Liver (tissue), 3 donors: ENCODE results near the gene ZNF365.

Source experiments
- EGR1 ChIP-seq, 2 donors: IDR thresholded peaks; 2 replicates each; pipeline ENCODE4 v1.6.1; 2016 to 2018; ENCODE audit warnings: antibody characterized with exemption in 2 of 2, low read depth in 2 of 2
- FOXA1 ChIP-seq: IDR thresholded peaks from 2 replicates; pipeline ENCODE4 v1.6.1; 2016; ENCODE audit warnings: antibody characterized with exemption
- GABPA ChIP-seq, 2 donors: IDR thresholded peaks in 1 of 2; conservative IDR thresholded peaks in 1 of 2; 2 replicates each; pipeline ENCODE4 v1.6.1; 2016; ENCODE audit warnings: antibody characterized with exemption in 2 of 2, mild to moderate bottlenecking in 1 of 2, moderate library complexity in 1 of 2
- HNF4G ChIP-seq: IDR thresholded peaks from 2 replicates; pipeline ENCODE4 v1.6.1; 2016; ENCODE audit warnings: antibody characterized with exemption
- JUND ChIP-seq, 2 donors: IDR thresholded peaks; 2 replicates each; pipeline ENCODE4 v1.6.1; 2016; ENCODE audit warnings: antibody characterized with exemption in 2 of 2
- RAD21 ChIP-seq, 2 donors: IDR thresholded peaks; 2 replicates each; pipeline ENCODE4 v1.6.1; 2016; ENCODE audit warnings: antibody characterized with exemption in 2 of 2, mild to moderate bottlenecking in 2 of 2
- SP1 ChIP-seq: IDR thresholded peaks from 2 replicates; pipeline ENCODE4 v1.6.1; 2018; ENCODE audit warnings: antibody characterized with exemption, mild to moderate bottlenecking
- TAF1 ChIP-seq: conservative IDR thresholded peaks from 2 replicates; pipeline ENCODE4 v1.6.1; 2016; ENCODE audit warnings: antibody characterized with exemption, mild to moderate bottlenecking
- YY1 ChIP-seq: IDR thresholded peaks from 2 replicates; pipeline ENCODE4 v1.6.1; 2016; ENCODE audit warnings: antibody characterized with exemption, mild to moderate bottlenecking
- TF ChIP-seq, protein P1 (sequence below): fragments of 150-350 bp; IDR thresholded peaks from 2 replicates; pipeline ENCODE4 v1.5.1; 2017; ENCODE audit warnings: improper control_type of control experiment, low read depth, low read length; ENCODE audit not compliant: missing input control
- TF ChIP-seq, protein P2 (sequence below): IDR thresholded peaks from 2 replicates; pipeline ENCODE4 v1.6.1; 2016; ENCODE audit warnings: antibody characterized with exemption
- TF ChIP-seq, protein P3 (sequence below): IDR thresholded peaks from 2 replicates; pipeline ENCODE4 v1.6.1; 2016; ENCODE audit warnings: antibody characterized with exemption
- TF ChIP-seq, protein P4 (sequence below): IDR thresholded peaks from 2 replicates; pipeline ENCODE4 v1.6.1; 2016; ENCODE audit warnings: antibody characterized with exemption, mild to moderate bottlenecking
- donor health status: healthy.
- donor health status: healthy.

DNA sequence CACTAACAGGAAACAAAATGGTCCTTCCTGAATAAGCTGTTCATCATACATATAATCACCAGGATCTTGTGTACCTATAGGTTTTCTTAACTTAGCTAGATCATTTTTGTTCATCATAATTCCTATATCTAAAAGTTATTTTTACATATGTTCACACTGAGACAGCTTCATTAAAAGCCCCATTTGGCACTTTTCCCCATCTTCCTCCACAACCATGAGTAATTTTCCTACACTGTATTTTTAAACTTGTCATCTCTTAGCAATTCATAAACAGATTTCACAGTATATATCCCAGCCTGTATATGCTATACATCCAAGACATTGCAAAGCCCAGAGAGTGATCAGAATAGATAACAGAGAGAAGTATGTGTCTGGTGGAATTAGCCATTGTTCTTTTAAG lies 28.3 kb downstream of the ZNF365 start:
- TF ChIP-seq, protein P1, sequence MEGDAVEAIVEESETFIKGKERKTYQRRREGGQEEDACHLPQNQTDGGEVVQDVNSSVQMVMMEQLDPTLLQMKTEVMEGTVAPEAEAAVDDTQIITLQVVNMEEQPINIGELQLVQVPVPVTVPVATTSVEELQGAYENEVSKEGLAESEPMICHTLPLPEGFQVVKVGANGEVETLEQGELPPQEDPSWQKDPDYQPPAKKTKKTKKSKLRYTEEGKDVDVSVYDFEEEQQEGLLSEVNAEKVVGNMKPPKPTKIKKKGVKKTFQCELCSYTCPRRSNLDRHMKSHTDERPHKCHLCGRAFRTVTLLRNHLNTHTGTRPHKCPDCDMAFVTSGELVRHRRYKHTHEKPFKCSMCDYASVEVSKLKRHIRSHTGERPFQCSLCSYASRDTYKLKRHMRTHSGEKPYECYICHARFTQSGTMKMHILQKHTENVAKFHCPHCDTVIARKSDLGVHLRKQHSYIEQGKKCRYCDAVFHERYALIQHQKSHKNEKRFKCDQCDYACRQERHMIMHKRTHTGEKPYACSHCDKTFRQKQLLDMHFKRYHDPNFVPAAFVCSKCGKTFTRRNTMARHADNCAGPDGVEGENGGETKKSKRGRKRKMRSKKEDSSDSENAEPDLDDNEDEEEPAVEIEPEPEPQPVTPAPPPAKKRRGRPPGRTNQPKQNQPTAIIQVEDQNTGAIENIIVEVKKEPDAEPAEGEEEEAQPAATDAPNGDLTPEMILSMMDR: no peak
- TF ChIP-seq JUND (IDR thresholded peaks at IDR 0.05) (no peak), GABPA (IDR thresholded peaks at IDR 0.05 in 1 of 2, conservative IDR thresholded peaks at IDR 0.05 in 1 of 2) (no peak), SP1 (no peak), EGR1 (IDR thresholded peaks at IDR 0.05; ENCODE audit: low read depth in 2 of 2) (no peak), HNF4G (no peak), FOXA1 (no peak), YY1 (no peak), RAD21 (IDR thresholded peaks at IDR 0.05) (no peak), TAF1 (no peak)
- TF ChIP-seq, protein P2, sequence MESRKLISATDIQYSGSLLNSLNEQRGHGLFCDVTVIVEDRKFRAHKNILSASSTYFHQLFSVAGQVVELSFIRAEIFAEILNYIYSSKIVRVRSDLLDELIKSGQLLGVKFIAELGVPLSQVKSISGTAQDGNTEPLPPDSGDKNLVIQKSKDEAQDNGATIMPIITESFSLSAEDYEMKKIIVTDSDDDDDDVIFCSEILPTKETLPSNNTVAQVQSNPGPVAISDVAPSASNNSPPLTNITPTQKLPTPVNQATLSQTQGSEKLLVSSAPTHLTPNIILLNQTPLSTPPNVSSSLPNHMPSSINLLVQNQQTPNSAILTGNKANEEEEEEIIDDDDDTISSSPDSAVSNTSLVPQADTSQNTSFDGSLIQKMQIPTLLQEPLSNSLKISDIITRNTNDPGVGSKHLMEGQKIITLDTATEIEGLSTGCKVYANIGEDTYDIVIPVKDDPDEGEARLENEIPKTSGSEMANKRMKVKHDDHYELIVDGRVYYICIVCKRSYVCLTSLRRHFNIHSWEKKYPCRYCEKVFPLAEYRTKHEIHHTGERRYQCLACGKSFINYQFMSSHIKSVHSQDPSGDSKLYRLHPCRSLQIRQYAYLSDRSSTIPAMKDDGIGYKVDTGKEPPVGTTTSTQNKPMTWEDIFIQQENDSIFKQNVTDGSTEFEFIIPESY: no peak
- TF ChIP-seq, protein P3, sequence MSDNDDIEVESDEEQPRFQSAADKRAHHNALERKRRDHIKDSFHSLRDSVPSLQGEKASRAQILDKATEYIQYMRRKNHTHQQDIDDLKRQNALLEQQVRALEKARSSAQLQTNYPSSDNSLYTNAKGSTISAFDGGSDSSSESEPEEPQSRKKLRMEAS: no peak
- TF ChIP-seq, protein P4, sequence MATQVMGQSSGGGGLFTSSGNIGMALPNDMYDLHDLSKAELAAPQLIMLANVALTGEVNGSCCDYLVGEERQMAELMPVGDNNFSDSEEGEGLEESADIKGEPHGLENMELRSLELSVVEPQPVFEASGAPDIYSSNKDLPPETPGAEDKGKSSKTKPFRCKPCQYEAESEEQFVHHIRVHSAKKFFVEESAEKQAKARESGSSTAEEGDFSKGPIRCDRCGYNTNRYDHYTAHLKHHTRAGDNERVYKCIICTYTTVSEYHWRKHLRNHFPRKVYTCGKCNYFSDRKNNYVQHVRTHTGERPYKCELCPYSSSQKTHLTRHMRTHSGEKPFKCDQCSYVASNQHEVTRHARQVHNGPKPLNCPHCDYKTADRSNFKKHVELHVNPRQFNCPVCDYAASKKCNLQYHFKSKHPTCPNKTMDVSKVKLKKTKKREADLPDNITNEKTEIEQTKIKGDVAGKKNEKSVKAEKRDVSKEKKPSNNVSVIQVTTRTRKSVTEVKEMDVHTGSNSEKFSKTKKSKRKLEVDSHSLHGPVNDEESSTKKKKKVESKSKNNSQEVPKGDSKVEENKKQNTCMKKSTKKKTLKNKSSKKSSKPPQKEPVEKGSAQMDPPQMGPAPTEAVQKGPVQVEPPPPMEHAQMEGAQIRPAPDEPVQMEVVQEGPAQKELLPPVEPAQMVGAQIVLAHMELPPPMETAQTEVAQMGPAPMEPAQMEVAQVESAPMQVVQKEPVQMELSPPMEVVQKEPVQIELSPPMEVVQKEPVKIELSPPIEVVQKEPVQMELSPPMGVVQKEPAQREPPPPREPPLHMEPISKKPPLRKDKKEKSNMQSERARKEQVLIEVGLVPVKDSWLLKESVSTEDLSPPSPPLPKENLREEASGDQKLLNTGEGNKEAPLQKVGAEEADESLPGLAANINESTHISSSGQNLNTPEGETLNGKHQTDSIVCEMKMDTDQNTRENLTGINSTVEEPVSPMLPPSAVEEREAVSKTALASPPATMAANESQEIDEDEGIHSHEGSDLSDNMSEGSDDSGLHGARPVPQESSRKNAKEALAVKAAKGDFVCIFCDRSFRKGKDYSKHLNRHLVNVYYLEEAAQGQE: no peak
